ENCODE data around the gene TPK1. TPM values are rescaled to one million over a fixed set of nuclear protein-coding genes. Genes with fewer than 3 reads are reported as not detected.

Gene TPK1
- total RNA-seq, 6 experiments from 2014 or later, result 3.1 to 6.7 (median 4.3) TPM

DNA sequence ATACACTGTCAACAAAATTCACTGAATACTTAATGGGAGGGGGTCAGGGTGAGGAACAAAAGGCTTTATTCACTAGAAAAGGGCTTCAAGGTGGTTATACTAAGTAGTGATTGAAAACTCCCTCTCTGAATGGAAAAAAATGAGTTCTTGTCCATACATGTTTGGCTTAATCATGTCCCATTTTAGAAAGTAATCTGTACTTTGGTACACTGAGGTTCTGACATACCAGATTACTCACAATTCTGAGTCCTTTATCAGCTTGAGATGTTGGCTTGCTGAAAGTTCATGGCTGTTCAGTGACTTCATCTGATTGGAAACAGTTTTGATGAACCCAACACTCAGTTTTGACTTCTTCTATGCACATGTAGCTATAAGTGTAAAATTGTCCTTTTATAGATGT is 419.5 kb downstream of the TPK1 start:
- H3K27me3 ChIP-seq, result no peaks in the 10 kb centered on the region
- ATAC-seq, result no peak

DNA sequence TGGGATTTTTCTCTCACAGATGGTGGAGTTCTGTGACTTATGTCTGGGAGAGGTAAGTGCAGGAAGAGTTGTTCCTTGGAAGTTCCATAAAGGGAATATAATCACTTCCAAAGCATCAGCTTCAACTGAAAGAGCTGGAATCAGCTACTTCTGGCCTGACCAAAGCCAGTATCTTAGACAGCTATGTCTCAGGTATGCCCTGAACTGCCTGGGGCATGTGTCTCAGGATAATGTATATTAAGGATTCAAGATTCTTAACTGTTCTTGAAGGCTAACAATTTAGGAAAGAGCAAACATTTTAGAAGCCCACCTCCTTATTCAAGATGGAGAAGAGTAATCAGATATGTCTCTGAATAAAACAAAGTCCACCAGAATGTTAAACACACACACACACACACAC is 420.0 kb downstream of the TPK1 start:
- DNase-seq (no peak), ATAC-seq (no peak)
- intact Hi-C loops (cut with DNase I), result no loop called here
- no peaks in the 10 kb centered on the region for H3K27me3 ChIP-seq
- H3K36me3 ChIP-seq, result no peaks in the 10 kb centered on the region
- H3K27ac ChIP-seq, result no peak overlapping the region
- no peaks in the 10 kb centered on the region for H3K4me1 ChIP-seq
- no peaks in the 10 kb centered on the region for H3K9me3 ChIP-seq
- no peak overlapping the region for H3K4me3 ChIP-seq
- TF ChIP-seq, protein P1, sequence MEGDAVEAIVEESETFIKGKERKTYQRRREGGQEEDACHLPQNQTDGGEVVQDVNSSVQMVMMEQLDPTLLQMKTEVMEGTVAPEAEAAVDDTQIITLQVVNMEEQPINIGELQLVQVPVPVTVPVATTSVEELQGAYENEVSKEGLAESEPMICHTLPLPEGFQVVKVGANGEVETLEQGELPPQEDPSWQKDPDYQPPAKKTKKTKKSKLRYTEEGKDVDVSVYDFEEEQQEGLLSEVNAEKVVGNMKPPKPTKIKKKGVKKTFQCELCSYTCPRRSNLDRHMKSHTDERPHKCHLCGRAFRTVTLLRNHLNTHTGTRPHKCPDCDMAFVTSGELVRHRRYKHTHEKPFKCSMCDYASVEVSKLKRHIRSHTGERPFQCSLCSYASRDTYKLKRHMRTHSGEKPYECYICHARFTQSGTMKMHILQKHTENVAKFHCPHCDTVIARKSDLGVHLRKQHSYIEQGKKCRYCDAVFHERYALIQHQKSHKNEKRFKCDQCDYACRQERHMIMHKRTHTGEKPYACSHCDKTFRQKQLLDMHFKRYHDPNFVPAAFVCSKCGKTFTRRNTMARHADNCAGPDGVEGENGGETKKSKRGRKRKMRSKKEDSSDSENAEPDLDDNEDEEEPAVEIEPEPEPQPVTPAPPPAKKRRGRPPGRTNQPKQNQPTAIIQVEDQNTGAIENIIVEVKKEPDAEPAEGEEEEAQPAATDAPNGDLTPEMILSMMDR (IDR thresholded peaks at IDR 0.05), result no peak
- no peak for TF ChIP-seq POLR2A (IDR thresholded peaks at IDR 0.05)

More for the DNA sequence above, 419.5 kb downstream of the TPK1 start:
- no peaks in the 10 kb centered on the region for H3K4me1 ChIP-seq
- no peak overlapping the region for H3K27ac ChIP-seq
- H3K9me3 ChIP-seq, result no peaks in the 10 kb centered on the region
- DNase-seq, result no peak
- intact Hi-C loops (cut with DNase I), result no loop called here
- H3K36me3 ChIP-seq, result no peaks in the 10 kb centered on the region
- no peak overlapping the region for H3K4me3 ChIP-seq
- TF ChIP-seq, protein P1 (IDR thresholded peaks at IDR 0.05), result no peak
- TF ChIP-seq POLR2A (IDR thresholded peaks at IDR 0.05), result no peak

- no peak for TF ChIP-seq POLR2A (IDR thresholded peaks at IDR 0.05)
- TF ChIP-seq, protein P1 (IDR thresholded peaks at IDR 0.05), result no peak
- Histone ChIP-seq H3K36me3 (no peaks in the 10 kb centered on the region), H3K9me3 (no peaks in the 10 kb centered on the region), H3K27me3 (no peaks in the 10 kb centered on the region), H3K27ac (no peak overlapping the region), H3K4me3 (no peak overlapping the region), H3K4me1 (no peaks in the 10 kb centered on the region)
- ATAC-seq (no peak), DNase-seq (no peak)
- intact Hi-C loops (cut with DNase I), result no loop called here
- 63% methylated on average over 3 of the region's 3 CpGs for WGBS (ENCODE audit: insufficient coverage, low coverage, low lambda C conversion rate, missing lambda C conversion rate)
Observed at GRCh38 chr7:144414815-144415214, 421.0 kb downstream of the TPK1 start.

DNA sequence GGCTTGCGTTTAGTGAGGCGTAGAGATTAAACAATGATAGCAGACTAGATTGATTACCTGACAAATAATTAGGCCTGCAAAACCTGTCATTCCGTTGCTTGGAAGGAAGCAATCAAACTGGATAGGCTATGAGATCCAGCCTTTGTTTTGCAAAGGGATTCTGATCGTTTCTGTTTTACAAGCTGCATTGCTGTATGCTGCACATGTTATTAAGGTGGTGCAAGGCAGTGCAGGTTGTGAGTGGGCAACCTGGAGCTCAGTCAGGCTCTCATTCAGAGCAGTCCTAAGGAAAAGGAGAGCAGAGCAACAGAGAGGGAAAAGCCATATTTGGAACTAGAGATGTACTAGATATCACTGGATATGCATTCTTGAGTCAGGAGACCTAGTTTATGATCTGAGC is 425.4 kb downstream of the TPK1 start:
- H3K9me3 ChIP-seq, result no peaks in the 10 kb centered on the region
- ATAC-seq (no peak), DNase-seq (no peak)
- no peak overlapping the region for H3K27ac ChIP-seq
- H3K27me3 ChIP-seq, result no peaks in the 10 kb centered on the region
- no peaks in the 10 kb centered on the region for H3K36me3 ChIP-seq
- TF ChIP-seq, protein P1 (IDR thresholded peaks at IDR 0.05), result no peak
- TF ChIP-seq POLR2A (IDR thresholded peaks at IDR 0.05), result no peak
- no peak overlapping the region for H3K4me3 ChIP-seq
- intact Hi-C loops (cut with DNase I), result no loop called here
- no peaks in the 10 kb centered on the region for H3K4me1 ChIP-seq
- WGBS (ENCODE audit: insufficient coverage, low coverage, low lambda C conversion rate, missing lambda C conversion rate), result 19% methylated on average over 4 of the region's 4 CpGs

GRCh38 chr7:144408121-144408520 is 427.7 kb downstream of the TPK1 start:
- WGBS (ENCODE audit: insufficient coverage, low coverage, low lambda C conversion rate, missing lambda C conversion rate), result 58% methylated on average over 3 of the region's 3 CpGs
- intact Hi-C loops (cut with DNase I), result no loop called here
- ATAC-seq, result no peak

More at GRCh38 chr7:144408121-144408520, 427.7 kb downstream of the TPK1 start:
- Histone ChIP-seq H3K36me3 (no peaks in the 10 kb centered on the region), H3K27ac (no peak overlapping the region), H3K4me3 (no peak overlapping the region), H3K27me3 (no peaks in the 10 kb centered on the region), H3K9me3 (no peaks in the 10 kb centered on the region), H3K4me1 (no peaks in the 10 kb centered on the region)
- no peak for DNase-seq
- TF ChIP-seq, protein P1 (IDR thresholded peaks at IDR 0.05), result no peak
- no peak for TF ChIP-seq POLR2A (IDR thresholded peaks at IDR 0.05)

Measured in right lobe of liver (tissue), 6 donors.